DND-41 (cell line): Measurements from ENCODE around the gene LRRC40.

ENCODE experiments used
- EZH2 ChIP-seq: IDR thresholded peaks from 3 replicates; pipeline ENCODE4 v1.6.1; 2012; ENCODE audit warnings: borderline replicate concordance, low read depth, mild to moderate bottlenecking, moderate library complexity, low read length, inconsistent platforms; ENCODE audit not compliant: severe bottlenecking
- TF ChIP-seq, protein P1 (sequence below): IDR thresholded peaks from 2 replicates; pipeline ENCODE4 v1.5.1; 2012; ENCODE audit warnings: borderline replicate concordance, low read length, moderate library complexity, mild to moderate bottlenecking; ENCODE audit not compliant: poor library complexity, severe bottlenecking; ENCODE audit errors: extremely low read depth

- TF ChIP-seq, protein P1, sequence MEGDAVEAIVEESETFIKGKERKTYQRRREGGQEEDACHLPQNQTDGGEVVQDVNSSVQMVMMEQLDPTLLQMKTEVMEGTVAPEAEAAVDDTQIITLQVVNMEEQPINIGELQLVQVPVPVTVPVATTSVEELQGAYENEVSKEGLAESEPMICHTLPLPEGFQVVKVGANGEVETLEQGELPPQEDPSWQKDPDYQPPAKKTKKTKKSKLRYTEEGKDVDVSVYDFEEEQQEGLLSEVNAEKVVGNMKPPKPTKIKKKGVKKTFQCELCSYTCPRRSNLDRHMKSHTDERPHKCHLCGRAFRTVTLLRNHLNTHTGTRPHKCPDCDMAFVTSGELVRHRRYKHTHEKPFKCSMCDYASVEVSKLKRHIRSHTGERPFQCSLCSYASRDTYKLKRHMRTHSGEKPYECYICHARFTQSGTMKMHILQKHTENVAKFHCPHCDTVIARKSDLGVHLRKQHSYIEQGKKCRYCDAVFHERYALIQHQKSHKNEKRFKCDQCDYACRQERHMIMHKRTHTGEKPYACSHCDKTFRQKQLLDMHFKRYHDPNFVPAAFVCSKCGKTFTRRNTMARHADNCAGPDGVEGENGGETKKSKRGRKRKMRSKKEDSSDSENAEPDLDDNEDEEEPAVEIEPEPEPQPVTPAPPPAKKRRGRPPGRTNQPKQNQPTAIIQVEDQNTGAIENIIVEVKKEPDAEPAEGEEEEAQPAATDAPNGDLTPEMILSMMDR = no peak
- TF ChIP-seq EZH2 = no peak
Measured at GRCh38 chr1:70140343-70140742, 65.0 kb downstream of the LRRC40 start.
